Stomach smooth muscle (tissue), 2 donors: ENCODE data around the gene GPSM1.
A peak's percentile ranks its signal among the peaks of the same experiment; 100 is the strongest.
"Not testable (repeated sequence)": the region's sequence is repeated elsewhere in the genome, so short reads cannot be mapped to it uniquely, and the experiment has no call there.

Experiments
- H3K27ac ChIP-seq: one replicate; pipeline ENCODE4 v1.7.0; 2013; ENCODE audit warnings: mild to moderate bottlenecking, low read length, inconsistent platforms
- H3K27me3 ChIP-seq, 2 donors: one replicate each; pipeline ENCODE4 v1.7.0; 2013; ENCODE audit warnings: low read length in 2 of 2; ENCODE audit not compliant: insufficient read depth in 2 of 2, control insufficient read depth in 1 of 2
- H3K36me3 ChIP-seq, 2 donors: one replicate each; pipeline ENCODE4 v1.7.0; 2013; ENCODE audit warnings: low read length in 2 of 2; ENCODE audit not compliant: control insufficient read depth in 2 of 2, insufficient read depth in 2 of 2
- H3K4me1 ChIP-seq: one replicate; pipeline ENCODE4 v1.7.0; 2013; ENCODE audit warnings: low read length; ENCODE audit not compliant: control insufficient read depth, insufficient read depth
- H3K4me3 ChIP-seq, 2 donors: one replicate each; pipeline ENCODE4 v1.7.0; 2013; ENCODE audit warnings: low read length in 2 of 2
- H3K9ac ChIP-seq, 2 donors: one replicate each; pipeline ENCODE4 v1.7.0; 2013; ENCODE audit warnings: low read length in 2 of 2, mild to moderate bottlenecking in 1 of 2
- H3K9me3 ChIP-seq, 2 donors: one replicate each; pipeline ENCODE4 v1.7.0; 2013; ENCODE audit warnings: low read length in 2 of 2; ENCODE audit not compliant: control insufficient read depth in 2 of 2
- donor health status: healthy.
- donor health status: Pancreatic carcinoma.

GPSM1 gene

GRCh38 chr9:136348691-136349090 lies 21.4 kb downstream of the GPSM1 start:
- Histone ChIP-seq H3K27me3 (no peaks in the 10 kb centered on the region), H3K9ac (no peak overlapping the region), H3K4me1 (peaks cover 9% of the 10 kb centered on the region), H3K36me3 (peaks cover 0 to 3% of the 10 kb centered on the region in 2 donors), H3K27ac (no peak overlapping the region), H3K4me3 (no peak overlapping the region), H3K9me3 (no peaks in the 10 kb centered on the region)

GRCh38 chr9:136349546-136349945 lies 22.2 kb downstream of the GPSM1 start:
- peaks cover 0 to 3% of the 10 kb centered on the region in 2 donors for H3K36me3 ChIP-seq
- H3K9me3 ChIP-seq, result no peaks in the 10 kb centered on the region
- no peak overlapping the region for H3K9ac ChIP-seq
- H3K4me1 ChIP-seq, result peaks cover 18% of the 10 kb centered on the region
- no peaks in the 10 kb centered on the region for H3K27me3 ChIP-seq
- no peak overlapping the region for H3K27ac ChIP-seq
- H3K4me3 ChIP-seq, result no peak overlapping the region

GRCh38 chr9:136351252-136351800 lies 24.0 kb downstream of the GPSM1 start:
- Histone ChIP-seq H3K9me3 (no peaks in the 10 kb centered on the region), H3K27me3 (no peaks in the 10 kb centered on the region), H3K36me3 (peaks cover 0 to 3% of the 10 kb centered on the region in 2 donors), H3K27ac (no peak overlapping the region), H3K4me3 (no peak overlapping the region), H3K9ac (no peak overlapping the region), H3K4me1 (peaks cover 17% of the 10 kb centered on the region)

GRCh38 chr9:136351868-136352267 lies 24.5 kb downstream of the GPSM1 start:
- H3K9me3 ChIP-seq, H3K36me3 ChIP-seq, H3K27ac ChIP-seq, H3K9ac ChIP-seq, H3K27me3 ChIP-seq, H3K4me3 ChIP-seq: not testable (repeated sequence)
- peaks cover 16% of the 10 kb centered on the region for H3K4me1 ChIP-seq

GRCh38 chr9:136352682-136353081 lies 25.3 kb downstream of the GPSM1 start:
- Histone ChIP-seq H3K27ac (no peak overlapping the region), H3K4me1 (peaks cover 16% of the 10 kb centered on the region), H3K36me3 (peaks cover 0 to 5% of the 10 kb centered on the region in 2 donors), H3K9me3 (no peaks in the 10 kb centered on the region), H3K27me3 (no peaks in the 10 kb centered on the region), H3K4me3 (no peak overlapping the region), H3K9ac (no peak overlapping the region)

GRCh38 chr9:136353088-136353487 lies 25.7 kb downstream of the GPSM1 start:
- H3K36me3 ChIP-seq, result peaks cover 0 to 5% of the 10 kb centered on the region in 2 donors
- H3K4me1 ChIP-seq, result peaks cover 16% of the 10 kb centered on the region
- no peak overlapping the region for H3K9ac ChIP-seq
- no peaks in the 10 kb centered on the region for H3K9me3 ChIP-seq
- no peak overlapping the region for H3K4me3 ChIP-seq
- no peak overlapping the region for H3K27ac ChIP-seq
- no peaks in the 10 kb centered on the region for H3K27me3 ChIP-seq

- Histone ChIP-seq H3K4me3 (no peak overlapping the region), H3K9ac (no peak overlapping the region), H3K27ac (peak overlapping the region; percentile 37), H3K27me3 (no peaks in the 10 kb centered on the region), H3K9me3 (no peaks in the 10 kb centered on the region), H3K36me3 (peaks cover 0 to 5% of the 10 kb centered on the region in 2 donors), H3K4me1 (peaks cover 16% of the 10 kb centered on the region)
Observed at GRCh38 chr9:136353757-136354488, 26.6 kb downstream of the GPSM1 start.

GRCh38 chr9:136354592-136355085 lies 27.3 kb downstream of the GPSM1 start:
- Histone ChIP-seq H3K27me3 (no peaks in the 10 kb centered on the region), H3K4me3 (no peak overlapping the region), H3K4me1 (peaks cover 16% of the 10 kb centered on the region), H3K9me3 (no peaks in the 10 kb centered on the region), H3K36me3 (peaks cover 0 to 2% of the 10 kb centered on the region in 2 donors), H3K9ac (no peak overlapping the region), H3K27ac (peak overlapping the region; percentile 37)

GRCh38 chr9:136355616-136356557 lies 28.5 kb downstream of the GPSM1 start:
- Histone ChIP-seq H3K9me3 (no peaks in the 10 kb centered on the region), H3K27me3 (no peaks in the 10 kb centered on the region), H3K9ac (no peak overlapping the region), H3K36me3 (peaks cover 0 to 2% of the 10 kb centered on the region in 2 donors), H3K4me3 (no peak overlapping the region), H3K4me1 (peaks cover 20% of the 10 kb centered on the region), H3K27ac (no peak overlapping the region)

- H3K4me3 ChIP-seq, result no peak overlapping the region
- no peak overlapping the region for H3K9ac ChIP-seq
- H3K27me3 ChIP-seq, result no peaks in the 10 kb centered on the region
- no peaks in the 10 kb centered on the region for H3K9me3 ChIP-seq
- no peak overlapping the region for H3K27ac ChIP-seq
- H3K36me3 ChIP-seq, result peaks cover 0 to 2% of the 10 kb centered on the region in 2 donors
- peaks cover 34% of the 10 kb centered on the region for H3K4me1 ChIP-seq
Observed at GRCh38 chr9:136357202-136357725, 29.9 kb downstream of the GPSM1 start.
